Brain microvascular endothelial cell (primary cell): Measurements from ENCODE around the gene DNAH14.
"Not testable (repeated sequence)": the region's sequence is repeated elsewhere in the genome, so short reads cannot be mapped to it uniquely, and the experiment has no call there.

Experiments used
- DNase-seq: peaks from one replicate; pipeline ENCODE4 v3.0.0-alpha.2; 2020
- H3K27ac ChIP-seq: fragments of 250-450 bp; sonication (Bioruptor Pico); 2 replicates; pipeline ENCODE4 v1.5.1; 2020; ENCODE audit warnings: mild to moderate bottlenecking, moderate library complexity
- H3K27me3 ChIP-seq: fragments of 250-450 bp; sonication (Bioruptor Pico); replicated peaks from 2 replicates; pipeline ENCODE4 v1.5.1; 2020; ENCODE audit warnings: mild to moderate bottlenecking
- H3K36me3 ChIP-seq: fragments of 250-450 bp; sonication (Bioruptor Pico); replicated peaks from 2 replicates; pipeline ENCODE4 v1.5.1; 2020; ENCODE audit warnings: mild to moderate bottlenecking
- H3K4me3 ChIP-seq: 2 replicates; pipeline ENCODE4 v1.5.1; 2011; ENCODE audit warnings: low read depth, mild to moderate bottlenecking, control low read depth, low read length, moderate library complexity
- CTCF ChIP-seq: IDR thresholded peaks from 2 replicates; pipeline ENCODE4 v1.5.1; 2011; ENCODE audit warnings: low read depth, mild to moderate bottlenecking, moderate library complexity, low read length, control low read depth, inconsistent platforms; ENCODE audit errors: missing control alignments
- in situ Hi-C: cut with HindIII; loops from 2 replicates; pipeline ENCODE4 v1.10.0; 2017; ENCODE audit warnings: low sequenced_read_pairs, low pct_ligation_motif_present

DNAH14 gene

GRCh38 chr1:225156254-225156653 lies 226.8 kb downstream of the DNAH14 start:
- in situ Hi-C loops = no loop called here
- H3K27ac ChIP-seq = no peak overlapping the region
- no peaks in the 10 kb centered on the region for H3K27me3 ChIP-seq
- DNase-seq = peak; percentile 6
- no peak overlapping the region for H3K4me3 ChIP-seq
- no peak for TF ChIP-seq CTCF
- no peaks in the 10 kb centered on the region for H3K36me3 ChIP-seq

- TF ChIP-seq CTCF = no peak
- Histone ChIP-seq H3K27me3 (no peaks in the 10 kb centered on the region), H3K4me3 (no peak overlapping the region), H3K36me3 (no peaks in the 10 kb centered on the region), H3K27ac (no peak overlapping the region)
- DNase-seq = no peak
- in situ Hi-C loops = no loop called here
Observed at GRCh38 chr1:225158291-225158690, 228.8 kb downstream of the DNAH14 start.

- Histone ChIP-seq H3K27ac (no peak overlapping the region), H3K4me3 (no peak overlapping the region), H3K36me3 (no peaks in the 10 kb centered on the region), H3K27me3 (no peaks in the 10 kb centered on the region)
- DNase-seq = no peak
- no peak for TF ChIP-seq CTCF
- in situ Hi-C loops = no loop called here
Observed at GRCh38 chr1:225159793-225160192, 230.3 kb downstream of the DNAH14 start.

- in situ Hi-C loops, H3K27me3 ChIP-seq, H3K36me3 ChIP-seq, H3K4me3 ChIP-seq, DNase-seq, H3K27ac ChIP-seq: not testable (repeated sequence)
Observed at GRCh38 chr1:225177409-225177808, 247.9 kb downstream of the DNAH14 start.

- no peak for DNase-seq
- in situ Hi-C loops = no loop called here
- no peak overlapping the region for H3K4me3 ChIP-seq
- no peak for TF ChIP-seq CTCF
- no peaks in the 10 kb centered on the region for H3K27me3 ChIP-seq
- H3K36me3 ChIP-seq = no peaks in the 10 kb centered on the region
- no peak overlapping the region for H3K27ac ChIP-seq
Observed at GRCh38 chr1:225179686-225180085, 250.2 kb downstream of the DNAH14 start.

GRCh38 chr1:225182716-225183115 lies 253.2 kb downstream of the DNAH14 start:
- no peaks in the 10 kb centered on the region for H3K27me3 ChIP-seq
- no peak overlapping the region for H3K4me3 ChIP-seq
- in situ Hi-C loops = no loop called here
- DNase-seq = no peak
- TF ChIP-seq CTCF = no peak
- no peaks in the 10 kb centered on the region for H3K36me3 ChIP-seq
- H3K27ac ChIP-seq = no peak overlapping the region
